ENCODE measurements around the gene SLC1A2.

The SLC1A2 gene

DNA sequence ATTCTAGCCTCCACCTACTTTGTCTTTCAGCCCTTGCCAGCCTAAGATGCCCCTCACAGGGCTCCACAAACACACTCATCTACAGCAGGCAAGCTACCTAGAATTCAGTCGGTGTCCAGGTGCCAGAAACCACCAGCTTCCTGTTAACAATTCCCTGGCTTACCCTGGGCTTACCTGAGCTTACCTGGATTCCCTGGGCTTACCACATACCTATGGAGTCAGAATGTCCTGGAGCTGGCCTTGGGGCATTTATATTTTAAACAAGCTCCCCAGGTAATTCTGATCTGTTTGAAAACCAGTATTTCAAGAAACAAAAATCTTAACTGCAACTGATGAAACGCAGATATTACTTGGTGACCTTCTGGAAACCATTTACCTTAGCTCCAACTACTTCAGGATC lies 123.6 kb downstream of the SLC1A2 start:
- Histone ChIP-seq H3K27me3 (no peaks in the 10 kb centered on the region), H3K4me3 (ENCODE audit: low read depth in 1 of 2, low read length in 1 of 2) (no peak overlapping the region), H3K36me3 (no peaks in the 10 kb centered on the region), H3K9me3 (no peaks in the 10 kb centered on the region), H3K27ac (no peak overlapping the region), H3K4me1 (ENCODE audit: control insufficient read depth in 1 of 2, insufficient read depth in 1 of 2, low read depth in 1 of 2, low read length in 1 of 2) (no peaks in the 10 kb centered on the region)
- TF ChIP-seq, protein P1, sequence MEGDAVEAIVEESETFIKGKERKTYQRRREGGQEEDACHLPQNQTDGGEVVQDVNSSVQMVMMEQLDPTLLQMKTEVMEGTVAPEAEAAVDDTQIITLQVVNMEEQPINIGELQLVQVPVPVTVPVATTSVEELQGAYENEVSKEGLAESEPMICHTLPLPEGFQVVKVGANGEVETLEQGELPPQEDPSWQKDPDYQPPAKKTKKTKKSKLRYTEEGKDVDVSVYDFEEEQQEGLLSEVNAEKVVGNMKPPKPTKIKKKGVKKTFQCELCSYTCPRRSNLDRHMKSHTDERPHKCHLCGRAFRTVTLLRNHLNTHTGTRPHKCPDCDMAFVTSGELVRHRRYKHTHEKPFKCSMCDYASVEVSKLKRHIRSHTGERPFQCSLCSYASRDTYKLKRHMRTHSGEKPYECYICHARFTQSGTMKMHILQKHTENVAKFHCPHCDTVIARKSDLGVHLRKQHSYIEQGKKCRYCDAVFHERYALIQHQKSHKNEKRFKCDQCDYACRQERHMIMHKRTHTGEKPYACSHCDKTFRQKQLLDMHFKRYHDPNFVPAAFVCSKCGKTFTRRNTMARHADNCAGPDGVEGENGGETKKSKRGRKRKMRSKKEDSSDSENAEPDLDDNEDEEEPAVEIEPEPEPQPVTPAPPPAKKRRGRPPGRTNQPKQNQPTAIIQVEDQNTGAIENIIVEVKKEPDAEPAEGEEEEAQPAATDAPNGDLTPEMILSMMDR (IDR thresholded peaks at IDR 0.05): no peak

DNA sequence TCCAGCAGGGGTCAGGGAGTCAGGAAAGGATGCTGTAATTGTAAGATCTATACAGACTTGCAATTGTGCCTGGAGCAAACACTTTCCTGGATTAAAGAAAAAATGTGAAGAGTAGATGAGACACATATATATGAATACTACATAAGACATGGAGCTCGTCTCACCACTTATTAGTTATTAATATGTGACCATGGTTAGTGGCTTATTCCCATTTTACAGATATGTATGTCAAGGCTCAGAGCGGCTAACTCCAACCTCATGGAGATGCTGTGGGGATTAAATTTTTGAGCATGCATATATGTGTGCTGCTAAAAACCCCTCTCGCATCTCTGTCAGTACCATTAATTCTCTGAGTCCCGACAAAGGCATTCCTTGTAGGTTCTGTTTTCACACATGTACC lies 125.7 kb downstream of the SLC1A2 start:
- no peaks in the 10 kb centered on the region for H3K36me3 ChIP-seq
- H3K27me3 ChIP-seq: no peaks in the 10 kb centered on the region
- TF ChIP-seq, protein P1 (IDR thresholded peaks at IDR 0.05): no peak

DNA sequence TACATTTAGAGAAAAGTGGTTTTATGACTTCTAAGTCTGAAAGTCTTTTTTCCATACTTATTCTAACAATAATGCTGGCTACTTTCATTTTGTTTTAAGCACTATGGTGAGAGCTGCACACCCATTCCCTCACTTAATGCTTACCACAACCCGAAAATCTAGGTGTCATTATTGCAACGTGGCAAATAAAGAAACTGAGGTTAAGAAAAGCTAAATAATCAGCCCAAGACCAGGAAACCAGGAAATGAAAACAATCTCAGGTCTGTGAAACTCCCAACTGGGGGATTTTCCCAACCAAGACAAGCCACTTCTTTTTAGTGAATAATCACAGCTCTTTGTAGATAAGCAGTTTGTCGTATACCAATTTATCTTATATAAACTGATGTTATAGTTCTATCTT lies 126.3 kb downstream of the SLC1A2 start:
- Histone ChIP-seq H3K36me3 (no peaks in the 10 kb centered on the region), H3K27me3 (no peaks in the 10 kb centered on the region), H3K9me3 (no peaks in the 10 kb centered on the region), H3K4me3 (ENCODE audit: low read depth in 1 of 2, low read length in 1 of 2) (no peak overlapping the region), H3K27ac (no peak overlapping the region), H3K4me1 (ENCODE audit: control insufficient read depth in 1 of 2, insufficient read depth in 1 of 2, low read depth in 1 of 2, low read length in 1 of 2) (no peaks in the 10 kb centered on the region)
- TF ChIP-seq, protein P1 (IDR thresholded peaks at IDR 0.05): no peak

More for the DNA sequence above, 125.7 kb downstream of the SLC1A2 start:
- H3K4me1 ChIP-seq (ENCODE audit: control insufficient read depth in 1 of 2, insufficient read depth in 1 of 2, low read depth in 1 of 2, low read length in 1 of 2): no peaks in the 10 kb centered on the region
- no peak overlapping the region for H3K4me3 ChIP-seq (ENCODE audit: low read depth in 1 of 2, low read length in 1 of 2)
- no peak overlapping the region for H3K27ac ChIP-seq
- H3K9me3 ChIP-seq: no peaks in the 10 kb centered on the region

DNA sequence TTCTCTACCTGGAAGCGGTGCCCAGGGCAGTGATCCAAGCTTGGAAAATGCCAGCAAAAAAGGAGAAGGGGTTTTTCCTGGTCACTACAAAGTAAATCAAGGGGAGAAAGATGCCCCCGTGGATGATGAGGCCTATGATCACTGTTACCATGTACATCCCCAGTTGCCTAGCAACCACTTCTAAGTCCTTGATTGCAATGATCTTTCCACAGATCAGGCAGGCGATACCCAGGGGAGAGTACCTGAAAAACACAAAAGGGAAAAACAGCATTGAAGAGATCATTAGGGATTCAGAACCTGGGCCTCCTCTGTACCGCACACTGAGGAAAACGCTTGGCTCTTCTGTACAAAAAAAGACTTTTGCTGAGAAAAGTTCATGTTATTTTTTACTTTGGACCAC lies 127.1 kb downstream of the SLC1A2 start:
- Histone ChIP-seq H3K9me3 (no peaks in the 10 kb centered on the region), H3K27me3 (no peaks in the 10 kb centered on the region), H3K27ac (no peak overlapping the region), H3K4me1 (ENCODE audit: control insufficient read depth in 1 of 2, insufficient read depth in 1 of 2, low read depth in 1 of 2, low read length in 1 of 2) (no peaks in the 10 kb centered on the region), H3K36me3 (no peaks in the 10 kb centered on the region), H3K4me3 (ENCODE audit: low read depth in 1 of 2, low read length in 1 of 2) (no peak overlapping the region)
- TF ChIP-seq, protein P1 (IDR thresholded peaks at IDR 0.05): no peak

DNA sequence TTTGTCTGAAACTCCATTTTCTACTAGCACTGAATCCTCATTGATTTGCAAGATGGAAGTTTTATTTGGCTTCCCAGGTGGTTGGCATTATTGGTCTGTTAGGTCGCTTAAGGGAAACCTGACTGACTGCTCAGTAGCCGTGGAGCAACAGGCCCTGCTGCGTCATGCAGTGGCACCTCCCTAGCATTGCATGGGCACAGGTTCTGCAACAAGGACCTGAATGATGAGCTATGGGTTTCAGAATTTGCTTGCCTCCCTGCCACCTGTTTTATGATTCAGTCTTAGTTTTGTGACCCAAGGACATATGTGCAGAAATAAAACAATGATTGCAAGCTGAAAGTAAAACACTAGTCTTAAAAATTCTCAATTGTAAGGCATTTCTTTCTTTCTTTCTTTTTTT lies 128.5 kb downstream of the SLC1A2 start:
- Histone ChIP-seq H3K27ac (no peak overlapping the region), H3K27me3 (no peaks in the 10 kb centered on the region), H3K4me1 (ENCODE audit: control insufficient read depth in 1 of 2, insufficient read depth in 1 of 2, low read depth in 1 of 2, low read length in 1 of 2) (no peaks in the 10 kb centered on the region), H3K36me3 (no peaks in the 10 kb centered on the region), H3K4me3 (ENCODE audit: low read depth in 1 of 2, low read length in 1 of 2) (no peak overlapping the region), H3K9me3 (no peaks in the 10 kb centered on the region)
- TF ChIP-seq, protein P1 (IDR thresholded peaks at IDR 0.05): no peak

DNA sequence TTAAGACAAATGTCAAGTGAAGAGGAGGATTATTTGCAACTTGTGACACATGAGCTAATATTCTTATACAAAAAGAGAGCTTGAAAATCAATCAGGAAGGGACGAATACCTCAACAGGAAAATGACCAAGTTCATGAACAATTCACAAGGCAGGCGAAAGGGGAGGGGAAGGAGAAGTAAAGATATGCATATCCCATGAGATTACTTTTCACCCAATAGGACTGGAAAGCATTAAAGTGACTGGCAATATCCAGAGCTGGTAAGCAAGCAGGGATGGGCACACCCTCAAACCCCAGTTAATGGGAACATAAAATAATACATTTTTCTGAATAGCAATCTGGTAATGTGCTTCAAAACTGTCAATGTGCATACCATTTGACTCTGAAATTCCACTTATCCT lies 129.5 kb downstream of the SLC1A2 start:
- H3K9me3 ChIP-seq: no peaks in the 10 kb centered on the region
- H3K27me3 ChIP-seq: no peaks in the 10 kb centered on the region
- H3K4me3 ChIP-seq (ENCODE audit: low read depth in 1 of 2, low read length in 1 of 2): no peak overlapping the region
- H3K4me1 ChIP-seq (ENCODE audit: control insufficient read depth in 1 of 2, insufficient read depth in 1 of 2, low read depth in 1 of 2, low read length in 1 of 2): no peaks in the 10 kb centered on the region
- no peak overlapping the region for H3K27ac ChIP-seq
- TF ChIP-seq, protein P1 (IDR thresholded peaks at IDR 0.05): no peak
- no peaks in the 10 kb centered on the region for H3K36me3 ChIP-seq
